Activated CD4-positive, CD25-positive, alpha-beta regulatory T cell treated with anti-CD3 and anti-CD28 coated beads, Interleukin-2, amount 50 U/mL, for 72 hours (primary cell): Measurements from ENCODE around the gene STX18.
"Not testable (repeated sequence)": the region's sequence is repeated elsewhere in the genome, so short reads cannot be mapped to it uniquely, and the experiment has no call there.

Experiments used
- DNase-seq: peaks from one replicate; pipeline ENCODE4 v3.0.0; 2021

Gene STX18

DNA sequence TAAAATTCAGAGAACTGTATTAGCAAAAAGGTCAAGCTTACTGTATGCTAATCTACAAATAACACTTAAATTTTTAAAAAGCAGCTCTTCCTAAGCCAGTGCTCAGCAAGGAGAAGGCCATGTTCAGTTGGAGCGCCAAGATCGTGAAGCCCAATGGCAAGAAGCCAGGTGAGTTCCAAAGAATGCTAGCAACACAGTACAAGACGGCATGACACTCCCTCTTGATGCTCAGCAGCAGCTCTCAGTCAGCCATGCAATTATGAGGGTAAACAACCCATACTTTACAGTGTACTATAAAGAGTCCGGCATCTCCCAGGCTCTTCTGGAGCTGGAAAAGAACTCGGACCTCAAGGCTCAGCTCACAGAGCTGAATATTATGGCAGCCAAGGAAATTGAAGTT is 34.9 kb downstream of the STX18 start:
- no peak for DNase-seq

DNA sequence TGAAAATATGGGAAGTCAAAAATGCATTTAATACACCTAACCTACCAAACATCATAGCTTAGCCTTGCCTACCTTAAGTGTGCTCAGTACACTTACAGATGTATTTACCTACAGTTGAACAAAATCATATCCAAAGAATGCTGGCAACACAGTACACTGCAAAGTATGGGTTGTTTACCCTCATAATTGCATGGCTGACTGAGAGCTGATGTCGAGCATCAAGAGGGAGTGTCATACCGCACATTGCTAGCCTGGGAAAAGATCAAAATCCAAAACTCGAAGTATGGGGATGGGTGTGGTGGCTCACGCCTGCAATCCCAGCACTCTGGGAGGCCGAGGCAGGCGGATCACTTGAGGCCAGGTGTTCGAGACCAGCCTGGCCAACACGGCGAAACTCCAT is 36.6 kb downstream of the STX18 start:
- not testable (repeated sequence) for DNase-seq

GRCh38 chr4:4504783-4505182 is 37.1 kb downstream of the STX18 start:
- DNase-seq = no peak

GRCh38 chr4:4502694-4503311 is 39.0 kb downstream of the STX18 start:
- no peak for DNase-seq

DNA sequence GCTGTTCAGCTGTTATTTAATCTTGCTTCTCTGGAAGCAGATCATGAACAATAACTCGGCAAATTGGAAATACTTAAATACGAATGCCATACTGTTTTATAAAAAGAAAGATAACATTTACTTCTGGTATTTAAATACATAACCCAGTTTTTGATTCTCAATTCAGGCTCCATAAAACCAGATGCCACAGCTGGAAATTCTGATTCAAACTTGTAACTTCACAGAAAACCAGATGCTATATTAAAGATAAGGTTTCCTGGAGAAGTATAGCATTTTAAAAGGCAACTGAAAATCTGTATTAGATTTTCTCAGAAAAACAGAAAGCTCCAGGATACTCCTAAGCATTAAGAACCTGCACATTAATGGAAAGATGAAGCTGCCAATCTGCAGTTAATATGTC is 40.2 kb downstream of the STX18 start:
- DNase-seq = no peak

- DNase-seq = no peak
These were observed 42.3 kb downstream of the STX18 start for GRCh38 chr4:4499438-4500123.

DNA sequence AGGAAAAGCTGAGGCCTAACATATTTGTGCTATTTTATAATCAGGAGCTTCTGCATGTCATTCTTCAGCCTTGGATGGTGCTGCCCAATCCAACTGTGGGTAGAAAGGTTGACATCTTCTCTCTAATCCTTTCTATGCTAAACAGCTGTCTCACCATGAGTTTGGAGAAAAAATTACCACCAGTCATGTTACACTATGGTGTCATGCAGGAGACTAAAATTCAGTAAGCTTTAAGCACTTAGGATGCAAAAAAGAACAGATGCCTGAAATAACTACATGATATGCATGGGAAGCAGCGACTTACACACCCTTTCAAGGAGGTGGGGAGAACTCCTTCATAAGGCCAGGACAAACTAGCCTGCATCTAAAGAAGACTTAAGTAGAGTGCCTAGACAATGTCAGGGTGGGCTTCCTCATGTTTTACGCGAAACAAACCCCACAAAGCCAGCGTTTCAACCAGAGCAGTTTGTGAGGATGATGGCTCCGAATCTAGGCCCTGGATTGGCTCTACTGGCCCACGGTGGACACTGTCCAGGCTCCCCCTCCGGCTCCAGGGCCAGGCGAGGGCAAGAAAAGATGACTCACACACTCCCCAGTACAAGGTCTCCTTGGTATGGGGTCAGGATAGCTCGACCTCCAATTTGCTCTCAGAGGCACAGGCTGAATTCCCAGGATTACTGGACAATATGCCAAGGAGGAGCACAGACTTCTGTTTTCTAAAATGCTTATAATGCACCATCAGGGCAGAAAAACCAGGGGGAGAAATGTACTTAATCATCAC is 45.1 kb downstream of the STX18 start:
- DNase-seq = no peak

- DNase-seq = no peak
These were observed 47.0 kb downstream of the STX18 start for GRCh38 chr4:4494882-4495281.

DNA sequence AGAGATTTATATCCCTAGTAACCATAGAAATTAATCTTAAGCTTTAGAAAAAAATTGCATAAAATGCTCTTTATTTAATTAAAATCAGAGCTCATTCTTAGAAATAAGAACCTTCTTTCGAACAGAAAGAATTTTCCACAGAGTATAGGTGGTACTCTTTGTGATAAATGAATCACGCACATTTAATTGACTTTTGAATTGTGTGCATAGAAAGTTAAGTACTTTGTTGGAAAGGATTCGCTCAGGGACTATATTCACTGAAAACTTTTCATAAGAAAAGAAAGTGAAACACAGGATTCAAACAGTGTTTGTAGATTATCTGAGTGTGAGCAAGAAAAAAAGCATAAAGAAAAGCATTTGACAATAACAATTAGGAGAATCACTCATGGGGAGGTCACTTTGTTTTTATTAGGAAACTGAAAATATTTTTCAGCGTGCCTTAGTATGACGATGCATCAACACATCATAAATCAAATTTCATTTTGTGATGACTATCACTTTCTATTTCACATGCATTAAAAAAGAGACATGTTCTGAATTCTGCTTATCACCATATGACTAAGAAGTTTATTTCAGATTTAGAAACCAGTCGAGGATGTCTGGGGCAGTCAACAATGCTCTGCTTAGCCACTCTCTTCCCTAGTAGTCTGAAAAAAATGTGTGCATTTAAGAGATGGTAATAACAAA is 49.5 kb downstream of the STX18 start:
- DNase-seq = no peak

DNA sequence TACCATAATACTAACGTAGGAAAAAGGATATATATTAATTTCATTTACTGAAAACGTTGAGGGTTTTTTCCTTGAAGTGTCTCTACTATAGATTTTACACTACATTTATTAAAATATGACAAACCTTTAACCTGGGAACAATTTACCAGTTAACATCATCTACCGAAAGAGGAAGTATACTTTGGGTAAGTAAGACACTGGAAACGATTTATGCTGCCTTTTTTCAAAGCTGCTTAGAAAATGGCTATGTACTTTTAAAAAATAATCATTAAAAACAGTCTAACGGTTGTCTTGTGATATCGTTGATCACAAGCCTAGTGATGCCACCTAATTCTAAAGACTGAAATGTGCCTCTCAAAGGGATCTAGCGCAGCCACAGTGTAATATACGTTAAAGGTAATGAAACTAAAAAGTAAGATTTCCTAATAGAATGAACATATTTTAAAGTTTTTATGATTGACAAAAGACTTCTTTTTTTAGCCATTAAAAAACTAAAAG is 50.4 kb downstream of the STX18 start:
- DNase-seq = no peak

DNA sequence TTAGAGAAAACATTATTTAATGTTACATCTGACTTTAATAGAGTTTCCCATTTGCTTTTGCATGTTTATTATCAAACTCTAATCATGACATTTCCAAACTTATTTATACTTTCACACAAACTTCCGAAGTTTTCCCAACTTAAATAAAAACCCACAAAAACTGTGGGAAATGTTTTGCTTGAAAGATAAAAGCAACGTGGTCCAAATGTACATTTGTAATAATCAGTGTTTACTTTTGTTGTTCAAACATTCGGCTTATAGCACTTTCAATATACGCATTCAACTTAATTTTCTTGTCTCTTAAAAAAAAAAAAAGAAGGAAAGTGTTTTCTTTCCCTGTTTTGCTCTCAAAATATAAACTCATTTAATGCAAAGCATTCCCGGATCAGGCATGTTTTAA is 51.0 kb downstream of the STX18 start:
- DNase-seq = no peak

DNA sequence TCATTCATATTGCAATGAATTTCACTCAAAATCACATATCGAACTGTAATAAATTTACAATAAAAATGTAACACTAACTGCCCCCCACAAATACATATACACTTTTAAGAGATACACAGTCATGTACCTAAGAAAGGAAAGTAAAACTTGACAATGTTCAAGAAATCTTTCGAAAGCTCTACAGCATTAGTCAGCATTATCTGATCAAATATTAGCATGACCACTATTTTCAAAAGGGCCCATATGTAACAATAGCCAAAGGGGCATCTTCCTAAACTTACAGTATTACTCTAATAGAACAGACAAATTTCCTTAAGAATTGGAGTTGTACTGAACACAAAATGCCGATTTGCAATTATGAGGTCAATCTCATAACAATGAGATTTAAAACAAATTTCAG is 51.8 kb downstream of the STX18 start:
- DNase-seq = no peak

- DNase-seq = peak; percentile 65
These were observed 53.1 kb downstream of the STX18 start for GRCh38 chr4:4488405-4489404.

GRCh38 chr4:4486969-4487368 is 54.9 kb downstream of the STX18 start:
- no peak for DNase-seq

DNA sequence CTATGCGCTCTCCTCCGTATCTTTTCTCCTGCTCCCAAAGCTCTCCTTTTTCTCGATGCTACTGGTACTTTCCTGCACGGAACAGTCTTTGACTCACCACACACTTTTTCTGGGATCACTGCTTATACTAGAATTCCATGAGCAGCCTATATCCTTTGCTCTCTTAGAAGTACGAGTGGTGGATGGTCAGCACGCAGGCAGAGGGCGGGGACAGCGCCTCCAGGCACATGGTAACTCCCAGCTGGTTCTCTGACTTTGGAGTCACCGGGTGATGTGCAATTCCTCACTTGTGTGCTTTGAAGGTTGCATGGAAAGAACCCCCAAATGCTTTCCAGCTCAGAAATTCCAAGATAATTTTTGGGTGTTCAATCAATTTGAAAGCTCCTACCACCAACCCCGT is 56.0 kb downstream of the STX18 start:
- no peak for DNase-seq

GRCh38 chr4:4481399-4481994 is 60.4 kb downstream of the STX18 start:
- DNase-seq = no peak

DNA sequence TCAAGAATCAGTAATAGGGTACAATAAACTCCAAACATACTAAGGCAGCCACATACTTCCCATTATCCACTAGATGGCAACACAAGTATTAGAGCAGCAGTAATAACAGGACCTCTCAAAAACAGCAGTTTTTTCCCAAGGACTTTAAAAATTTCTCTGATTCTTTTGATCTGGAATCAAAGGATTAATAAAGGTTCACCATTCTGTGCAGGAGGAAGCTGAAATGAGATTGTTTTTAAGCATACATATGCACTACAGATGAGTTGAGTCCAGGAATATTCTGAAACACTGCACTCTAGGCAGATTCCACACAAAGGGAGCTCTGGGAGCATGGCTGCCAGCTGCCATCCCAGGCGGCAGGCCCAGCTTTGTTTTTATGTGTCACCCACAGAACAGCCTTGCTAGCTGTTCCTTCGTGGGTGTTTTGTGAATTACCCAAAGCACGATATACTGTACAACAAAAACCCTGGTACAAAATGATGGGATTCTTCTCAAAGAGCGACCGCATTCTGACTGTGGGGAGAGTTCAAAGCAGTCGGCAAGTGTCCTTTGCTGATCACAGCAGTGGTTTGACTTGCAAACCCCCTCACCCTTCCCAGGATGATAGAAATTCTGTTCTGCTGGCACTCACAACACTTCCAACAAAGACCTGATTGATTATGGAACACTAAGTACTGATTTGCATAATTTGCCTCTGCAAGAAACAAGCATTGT is 61.0 kb downstream of the STX18 start:
- DNase-seq = no peak

- DNase-seq = no peak
These were observed 61.6 kb downstream of the STX18 start for GRCh38 chr4:4480205-4480604.

DNA sequence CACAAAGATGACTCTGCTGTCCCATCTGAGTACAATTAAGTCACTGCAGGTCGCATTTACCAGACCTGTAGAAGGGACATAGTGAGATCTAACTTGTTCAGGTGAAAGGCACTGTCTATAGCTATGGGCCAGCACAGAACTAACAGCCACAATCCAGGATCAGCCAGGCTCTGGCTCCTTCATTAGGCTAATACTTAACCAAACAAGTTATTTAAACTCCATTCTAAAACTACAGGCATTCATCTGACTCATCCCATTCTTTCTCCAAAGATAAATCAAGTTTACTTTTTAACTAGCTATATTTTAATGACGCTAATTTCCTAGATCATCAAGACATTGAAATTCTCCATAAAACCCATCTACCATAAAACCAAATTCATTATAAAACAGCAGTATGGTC is 62.5 kb downstream of the STX18 start:
- no peak for DNase-seq

DNA sequence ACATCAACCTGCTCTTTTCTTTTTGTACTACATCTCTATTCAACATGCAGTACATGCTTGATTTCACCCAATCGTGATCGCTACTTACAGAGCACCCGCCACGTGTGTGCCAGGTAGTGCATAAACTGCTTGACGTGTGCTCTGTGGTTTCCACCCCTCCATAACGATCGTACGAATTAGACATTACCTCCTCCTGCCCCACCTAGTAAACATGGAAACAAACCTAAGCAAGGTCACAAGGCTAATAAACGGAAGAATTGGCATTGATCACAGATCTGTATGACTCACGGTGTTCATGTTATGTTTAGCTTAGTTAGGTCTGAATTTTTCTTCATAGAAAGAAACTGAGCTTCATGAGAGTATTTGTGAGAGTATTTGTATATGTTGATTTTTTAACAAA is 64.1 kb downstream of the STX18 start:
- no peak for DNase-seq

DNA sequence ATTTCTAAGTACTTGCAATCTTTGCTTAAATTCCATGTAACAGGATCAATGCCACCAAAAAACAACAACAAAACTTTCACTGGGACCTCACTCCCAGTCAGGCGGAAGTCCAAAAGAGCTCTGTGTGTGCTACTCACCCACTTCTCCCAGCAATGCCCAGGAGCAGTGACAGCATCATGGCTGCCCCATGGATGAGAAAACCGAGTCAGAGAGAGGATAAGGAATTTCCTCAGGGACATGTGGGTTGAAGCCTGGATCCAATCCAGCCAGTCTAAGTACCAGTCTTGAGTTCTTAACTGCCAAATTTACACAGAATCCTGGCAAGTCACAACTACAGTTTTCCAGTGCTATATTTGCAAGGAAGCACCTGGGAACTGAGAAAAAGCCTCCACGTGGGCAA is 64.5 kb downstream of the STX18 start:
- DNase-seq = no peak
